ENCODE results near the gene SPATA19.

The SPATA19 gene

GRCh38 chr11:133818302-133818701 lies 27.0 kb downstream of the SPATA19 start:
- DNase-seq (ENCODE audit: low spot score) = no peak

- DNase-seq (ENCODE audit: low spot score) = no peak
These were observed 27.9 kb downstream of the SPATA19 start for GRCh38 chr11:133817449-133817848.

GRCh38 chr11:133816146-133816870 lies 29.0 kb downstream of the SPATA19 start:
- no peak for DNase-seq (ENCODE audit: low spot score)

GRCh38 chr11:133815636-133816035 lies 29.7 kb downstream of the SPATA19 start:
- DNase-seq (ENCODE audit: low spot score) = no peak

GRCh38 chr11:133814588-133815100 lies 30.7 kb downstream of the SPATA19 start:
- DNase-seq (ENCODE audit: low spot score) = no peak

- no peak for DNase-seq (ENCODE audit: low spot score)
These were observed 33.2 kb downstream of the SPATA19 start for GRCh38 chr11:133811850-133812685.

- DNase-seq (ENCODE audit: low spot score) = no peak
These were observed 34.5 kb downstream of the SPATA19 start for GRCh38 chr11:133810766-133811165.

GRCh38 chr11:133809569-133810491 lies 35.5 kb downstream of the SPATA19 start:
- no peak for DNase-seq (ENCODE audit: low spot score)

- no peak for DNase-seq (ENCODE audit: low spot score)
These were observed 36.7 kb downstream of the SPATA19 start for GRCh38 chr11:133808393-133809140.

- DNase-seq (ENCODE audit: low spot score) = no peak
These were observed 42.3 kb downstream of the SPATA19 start for GRCh38 chr11:133803026-133803425.

- no peak for DNase-seq (ENCODE audit: low spot score)
These were observed 44.0 kb downstream of the SPATA19 start for GRCh38 chr11:133801356-133801755.

- no peak for DNase-seq (ENCODE audit: low spot score)
These were observed 44.6 kb downstream of the SPATA19 start for GRCh38 chr11:133800666-133801065.

- DNase-seq (ENCODE audit: low spot score) = no peak
These were observed 47.8 kb downstream of the SPATA19 start for GRCh38 chr11:133797554-133797953.

GRCh38 chr11:133796043-133796795 lies 49.1 kb downstream of the SPATA19 start:
- no peak for DNase-seq (ENCODE audit: low spot score)

GRCh38 chr11:133795088-133795487 lies 50.2 kb downstream of the SPATA19 start:
- DNase-seq (ENCODE audit: low spot score) = no peak

GRCh38 chr11:133794205-133794604 lies 51.1 kb downstream of the SPATA19 start:
- no peak for DNase-seq (ENCODE audit: low spot score)

- DNase-seq (ENCODE audit: low spot score) = no peak
These were observed 51.9 kb downstream of the SPATA19 start for GRCh38 chr11:133793271-133794035.

- DNase-seq (ENCODE audit: low spot score) = no peak
These were observed 54.3 kb downstream of the SPATA19 start for GRCh38 chr11:133790995-133791394.
